Thoracic aorta (tissue), 2 donors: ENCODE data around the gene RAPGEF4. TPM values are rescaled to one million over a fixed set of nuclear protein-coding genes. Genes with fewer than 3 reads are reported as not detected.

Experiments used
- ATAC-seq: fragments of 150-250 bp; one replicate; pipeline ENCODE4 v1.8.0; 2017; ENCODE audit warnings: low read depth; ENCODE audit not compliant: insufficient number of reproducible peaks, low FRiP score
- DNase-seq: peaks from one replicate; pipeline ENCODE4 v3.0.0-alpha.2; 2020; ENCODE audit warnings: low spot score
- H3K27ac ChIP-seq, 2 donors: fragments of 200-600 bp; sonication (generic); 1 replicate in 1 of 2; 2 replicates in 1 of 2; pipeline ENCODE4 v1.5.1; 2016; ENCODE audit warnings: mild to moderate bottlenecking in 2 of 2, moderate library complexity in 2 of 2
- H3K27me3 ChIP-seq: fragments of 200-600 bp; sonication (generic); replicated peaks from 2 replicates; pipeline ENCODE4 v1.6.0; 2016; ENCODE audit warnings: mild to moderate bottlenecking; ENCODE audit not compliant: insufficient read depth
- H3K36me3 ChIP-seq: fragments of 200-600 bp; sonication (generic); one replicate; pipeline ENCODE4 v1.5.1; 2016
- H3K4me1 ChIP-seq, 2 donors: fragments of 200-600 bp; sonication (generic); 1 replicate in 1 of 2; 2 replicates in 1 of 2; pipeline versions ENCODE4 v1.5.1 to v1.6.0; 2016; ENCODE audit warnings: low read depth in 2 of 2, mild to moderate bottlenecking in 1 of 2; ENCODE audit not compliant: control insufficient read depth in 1 of 2
- H3K4me3 ChIP-seq: fragments of 200-600 bp; sonication (generic); 2 replicates; pipeline ENCODE4 v1.5.1; 2016; ENCODE audit warnings: mild to moderate bottlenecking
- H3K9me3 ChIP-seq: fragments of 200-600 bp; sonication (generic); 2 replicates; pipeline ENCODE4 v1.5.1; 2016
- total RNA-seq, 2 donors: library from RNA; depleted of rRNA; stranded (reverse); fragments of >200 nt; gene quantifications; one replicate each; pipeline versions ENCODE4 v1.1.0 to v1.2.3, GENCODE V29; 2016
- TF ChIP-seq, protein P1 (sequence below): fragments of 200-600 bp; sonication (generic); IDR thresholded peaks from one replicate; pipeline ENCODE4 v1.5.1; 2019; ENCODE audit warnings: antibody characterized with exemption

Gene RAPGEF4
- total RNA-seq, 2 donors from 2014 or later: 9.9 to 18.4 TPM

GRCh38 chr2:172698041-172698863 is 37.4 kb upstream of the RAPGEF4 start:
- Histone ChIP-seq H3K27me3 (no peaks in the 10 kb centered on the region), H3K9me3 (no peaks in the 10 kb centered on the region), H3K36me3 (no peaks in the 10 kb centered on the region), H3K27ac (no peak overlapping the region), H3K4me3 (no peak overlapping the region), H3K4me1 (peaks cover 0 to 2% of the 10 kb centered on the region in 2 donors)
- ATAC-seq (peak; percentile 22), DNase-seq (no peak)
- TF ChIP-seq, protein P1, sequence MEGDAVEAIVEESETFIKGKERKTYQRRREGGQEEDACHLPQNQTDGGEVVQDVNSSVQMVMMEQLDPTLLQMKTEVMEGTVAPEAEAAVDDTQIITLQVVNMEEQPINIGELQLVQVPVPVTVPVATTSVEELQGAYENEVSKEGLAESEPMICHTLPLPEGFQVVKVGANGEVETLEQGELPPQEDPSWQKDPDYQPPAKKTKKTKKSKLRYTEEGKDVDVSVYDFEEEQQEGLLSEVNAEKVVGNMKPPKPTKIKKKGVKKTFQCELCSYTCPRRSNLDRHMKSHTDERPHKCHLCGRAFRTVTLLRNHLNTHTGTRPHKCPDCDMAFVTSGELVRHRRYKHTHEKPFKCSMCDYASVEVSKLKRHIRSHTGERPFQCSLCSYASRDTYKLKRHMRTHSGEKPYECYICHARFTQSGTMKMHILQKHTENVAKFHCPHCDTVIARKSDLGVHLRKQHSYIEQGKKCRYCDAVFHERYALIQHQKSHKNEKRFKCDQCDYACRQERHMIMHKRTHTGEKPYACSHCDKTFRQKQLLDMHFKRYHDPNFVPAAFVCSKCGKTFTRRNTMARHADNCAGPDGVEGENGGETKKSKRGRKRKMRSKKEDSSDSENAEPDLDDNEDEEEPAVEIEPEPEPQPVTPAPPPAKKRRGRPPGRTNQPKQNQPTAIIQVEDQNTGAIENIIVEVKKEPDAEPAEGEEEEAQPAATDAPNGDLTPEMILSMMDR: no peak

- no peak for ATAC-seq
- Histone ChIP-seq H3K4me3 (no peak overlapping the region), H3K36me3 (no peaks in the 10 kb centered on the region), H3K27me3 (no peaks in the 10 kb centered on the region), H3K9me3 (no peaks in the 10 kb centered on the region), H3K4me1 (no peaks in the 10 kb centered on the region), H3K27ac (no peak overlapping the region)
- TF ChIP-seq, protein P1: no peak
- DNase-seq: no peak
These were observed 34.4 kb upstream of the RAPGEF4 start for GRCh38 chr2:172701250-172701649.

GRCh38 chr2:172702451-172702850 is 33.2 kb upstream of the RAPGEF4 start:
- Histone ChIP-seq H3K4me1 (no peaks in the 10 kb centered on the region), H3K9me3 (no peaks in the 10 kb centered on the region), H3K27me3 (no peaks in the 10 kb centered on the region), H3K27ac (no peak overlapping the region), H3K36me3 (no peaks in the 10 kb centered on the region), H3K4me3 (no peak overlapping the region)
- ATAC-seq (no peak), DNase-seq (no peak)
- TF ChIP-seq, protein P1: no peak

- no peak overlapping the region for H3K4me3 ChIP-seq
- H3K27me3 ChIP-seq: no peaks in the 10 kb centered on the region
- H3K36me3 ChIP-seq: no peaks in the 10 kb centered on the region
- no peak for ATAC-seq
- TF ChIP-seq, protein P1: peak; percentile 14
- H3K27ac ChIP-seq: no peak overlapping the region
- H3K9me3 ChIP-seq: no peaks in the 10 kb centered on the region
- DNase-seq: no peak
- H3K4me1 ChIP-seq: no peaks in the 10 kb centered on the region
These were observed 31.3 kb upstream of the RAPGEF4 start for GRCh38 chr2:172704072-172704936.

DNA sequence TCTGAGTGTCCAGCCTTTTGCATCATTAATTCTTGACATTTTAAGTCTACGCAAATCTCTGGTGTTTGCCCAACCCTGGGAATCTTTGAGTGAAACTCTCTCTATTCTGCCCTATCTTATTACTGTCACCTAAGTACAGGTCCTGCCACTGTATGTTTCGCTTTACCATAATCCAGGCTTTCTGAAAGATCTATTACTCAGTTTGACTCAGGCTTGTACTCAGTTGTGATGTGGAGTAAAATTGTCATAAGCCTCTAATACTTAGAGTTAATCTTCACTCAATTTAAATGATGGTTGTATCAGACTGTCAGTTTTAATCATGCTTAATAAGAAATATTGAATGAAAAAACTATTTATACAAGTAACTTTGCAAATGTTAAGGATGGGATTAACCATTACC is 30.3 kb upstream of the RAPGEF4 start:
- Histone ChIP-seq H3K27me3 (no peaks in the 10 kb centered on the region), H3K9me3 (no peaks in the 10 kb centered on the region), H3K4me3 (no peak overlapping the region), H3K36me3 (no peaks in the 10 kb centered on the region), H3K27ac (no peak overlapping the region), H3K4me1 (peaks cover under 1 to 4% of the 10 kb centered on the region in 2 donors)
- TF ChIP-seq, protein P1: no peak
- DNase-seq (no peak), ATAC-seq (no peak)
